IMR-90 (cell line): ENCODE data around the gene ABHD5. TPM values are rescaled to one million over a fixed set of nuclear protein-coding genes. Genes with fewer than 3 reads are reported as not detected.

Experiments
- ATAC-seq: fragments of 200-7000 bp; cut with Tn5 transposase; 2 replicates; pipeline ENCODE4 v1.9.1; 2020; ENCODE audit warnings: low read depth, mild to moderate bottlenecking, moderate library complexity
- BruUV-seq: library from RNA; stranded (reverse); fragments of 400-500 nt; replicated peaks from 2 replicates; lab custom pipeline; 2021; lab: Mats Ljungman, UMichigan
- CTCF ChIA-PET: fragments of 300-600 bp; formaldehyde crosslinking; extraction: SDS; loops from one replicate; lab custom pipeline; 2021; ENCODE audit warnings: antibody characterized with exemption; lab: Yijun Ruan, JAX
- POLR2A ChIA-PET: fragments of 300-600 bp; sonication (Branson Sonifier 250); formaldehyde crosslinking; loops from one replicate; lab custom pipeline; 2022; ENCODE audit warnings: antibody characterized with exemption; ENCODE audit not compliant: unreplicated experiment; lab: Charles Lee
- DNase-seq: peaks from one replicate; pipeline ENCODE4 v3.0.0; 2013
- H2AFZ ChIP-seq: replicated peaks from 2 replicates; pipeline ENCODE3; 2013; ENCODE audit warnings: low read length, mild to moderate bottlenecking; ENCODE audit not compliant: poor library complexity
- H2AK5ac ChIP-seq: 2 replicates; pipeline ENCODE4 v1.6.1; 2013; ENCODE audit warnings: low read depth, low read length, inconsistent platforms
- H2AK9ac ChIP-seq: replicated peaks from 2 replicates; pipeline ENCODE3; 2013; ENCODE audit warnings: mild to moderate bottlenecking, low read depth, low read length, moderate library complexity; ENCODE audit not compliant: poor library complexity
- H2BK120ac ChIP-seq: 2 replicates; pipeline ENCODE4 v1.6.1; 2013; ENCODE audit warnings: low read depth, low read length, inconsistent platforms
- H2BK15ac ChIP-seq: 3 replicates; pipeline ENCODE4 v1.6.1; 2013; ENCODE audit warnings: low read depth, low read length, inconsistent platforms
- H2BK20ac ChIP-seq: 2 replicates; pipeline ENCODE4 v1.6.1; 2013; ENCODE audit warnings: low read depth, mild to moderate bottlenecking, inconsistent platforms, low read length, moderate library complexity
- H2BK5ac ChIP-seq: 2 replicates; pipeline ENCODE4 v1.6.1; 2013; ENCODE audit warnings: mild to moderate bottlenecking, low read depth, low read length, inconsistent platforms; ENCODE audit not compliant: poor library complexity, severe bottlenecking
- H3K14ac ChIP-seq: replicated peaks from 2 replicates; pipeline ENCODE4 v1.6.1; 2013; ENCODE audit warnings: low read depth, low read length, inconsistent platforms
- H3K18ac ChIP-seq: 2 replicates; pipeline ENCODE4 v1.6.1; 2013; ENCODE audit warnings: low read depth, low read length, control low read depth
- H3K23ac ChIP-seq: 2 replicates; pipeline ENCODE4 v1.6.1; 2013; ENCODE audit warnings: low read depth, low read length, inconsistent platforms
- H3K27ac ChIP-seq: 2 replicates; pipeline ENCODE4 v1.5.1; 2013; ENCODE audit warnings: mild to moderate bottlenecking, control low read depth, low read length; ENCODE audit not compliant: insufficient read depth
- H3K27me3 ChIP-seq: 2 replicates; pipeline ENCODE4 v1.6.1; 2013; ENCODE audit warnings: low read length; ENCODE audit not compliant: control insufficient read depth, insufficient read depth
- H3K36me3 ChIP-seq: 2 replicates; pipeline ENCODE4 v1.6.1; 2013; ENCODE audit warnings: low read length, mixed read lengths; ENCODE audit not compliant: control insufficient read depth, insufficient read depth
- H3K4ac ChIP-seq: 2 replicates; pipeline ENCODE4 v1.6.1; 2013; ENCODE audit warnings: low read depth, low read length, inconsistent platforms
- H3K4me1 ChIP-seq: 2 replicates; pipeline ENCODE4 v1.6.1; 2013; ENCODE audit warnings: low read length, mixed read lengths; ENCODE audit not compliant: control insufficient read depth, insufficient read depth
- H3K4me2 ChIP-seq: 2 replicates; pipeline ENCODE4 v1.6.1; 2013; ENCODE audit warnings: low read depth, mild to moderate bottlenecking, control low read depth, low read length, moderate library complexity
- H3K4me3 ChIP-seq: 2 replicates; pipeline ENCODE4 v1.5.1; 2013; ENCODE audit warnings: low read depth, mild to moderate bottlenecking, control low read depth, low read length, moderate library complexity; ENCODE audit not compliant: insufficient read depth
- H3K56ac ChIP-seq: 2 replicates; pipeline ENCODE4 v1.6.1; 2013; ENCODE audit warnings: low read length, inconsistent platforms; ENCODE audit not compliant: insufficient read depth; ENCODE audit errors: extremely low read depth
- H3K79me1 ChIP-seq, 2 experiments: 2 replicates each; pipeline ENCODE4 v1.6.1; 2013; ENCODE audit warnings: low read length in 2 of 2, inconsistent platforms in 1 of 2, low read depth in 1 of 2
- H3K9ac ChIP-seq: 2 replicates; pipeline ENCODE4 v1.6.1; 2013; ENCODE audit warnings: low read depth, low read length, control low read depth
- H3K9me1 ChIP-seq: 2 replicates; pipeline ENCODE4 v1.6.1; 2013; ENCODE audit warnings: low read length, inconsistent platforms; ENCODE audit not compliant: insufficient read depth
- H3K9me3 ChIP-seq: 2 replicates; pipeline ENCODE4 v1.6.1; 2013; ENCODE audit warnings: low read length; ENCODE audit not compliant: control insufficient read depth, insufficient read depth
- H4K20me1 ChIP-seq: 2 replicates; pipeline ENCODE4 v1.6.1; 2013; ENCODE audit warnings: low read length, inconsistent platforms; ENCODE audit not compliant: insufficient read depth
- H4K5ac ChIP-seq: 2 replicates; pipeline ENCODE4 v1.6.1; 2013; ENCODE audit warnings: mild to moderate bottlenecking, low read depth, low read length, control low read depth
- H4K8ac ChIP-seq, 2 experiments: 2 replicates each; pipeline ENCODE4 v1.6.1; 2013; ENCODE audit warnings: low read depth in 2 of 2, low read length in 2 of 2, control low read depth in 1 of 2, inconsistent platforms in 1 of 2
- H4K91ac ChIP-seq: 2 replicates; pipeline ENCODE4 v1.6.1; 2013; ENCODE audit warnings: low read depth, low read length, inconsistent platforms; ENCODE audit not compliant: insufficient read depth
- BHLHE40 ChIP-seq: fragments of 150-350 bp; IDR thresholded peaks from 2 replicates; pipeline ENCODE4 v1.6.1; 2016; ENCODE audit warnings: mild to moderate bottlenecking, low read depth, low read length
- CEBPB ChIP-seq: IDR thresholded peaks from 2 replicates; pipeline ENCODE4 v1.6.1; 2012; ENCODE audit warnings: low read depth, low read length, improper control_type of control experiment
- CHD1 ChIP-seq: IDR thresholded peaks from 2 replicates; pipeline ENCODE4 v1.6.1; 2012; ENCODE audit warnings: low read depth, low read length, improper control_type of control experiment
- CTCF ChIP-seq: conservative IDR thresholded peaks from 2 replicates; pipeline ENCODE4 v1.5.1; 2012; ENCODE audit warnings: mild to moderate bottlenecking, low read depth, low read length, improper control_type of control experiment
- ELK1 ChIP-seq: fragments of 150-350 bp; IDR thresholded peaks from 2 replicates; pipeline ENCODE4 v1.6.1; 2016; ENCODE audit warnings: low read depth, mild to moderate bottlenecking, low read length, moderate library complexity, borderline replicate concordance
- FOS ChIP-seq: fragments of 150-350 bp; IDR thresholded peaks from 2 replicates; pipeline ENCODE4 v1.6.1; 2016; ENCODE audit warnings: low read depth, low read length
- MAFK ChIP-seq: IDR thresholded peaks from 2 replicates; pipeline ENCODE4 v1.6.1; 2012; ENCODE audit warnings: low read depth, low read length, improper control_type of control experiment
- MAZ ChIP-seq: IDR thresholded peaks from 2 replicates; pipeline ENCODE4 v1.6.1; 2012; ENCODE audit warnings: low read depth, mild to moderate bottlenecking, low read length, improper control_type of control experiment, moderate library complexity, borderline replicate concordance
- MXI1 ChIP-seq: IDR thresholded peaks from 2 replicates; pipeline ENCODE4 v1.6.1; 2012; ENCODE audit warnings: low read depth, mild to moderate bottlenecking, low read length, moderate library complexity, borderline replicate concordance
- NFE2L2 ChIP-seq: fragments of 150-350 bp; IDR thresholded peaks from 2 replicates; pipeline ENCODE4 v1.6.1; 2016; ENCODE audit warnings: low read depth, mild to moderate bottlenecking, low read length
- POLR2A ChIP-seq: IDR thresholded peaks from 2 replicates; pipeline ENCODE4 v1.6.1; 2012; ENCODE audit warnings: mild to moderate bottlenecking, low read depth, low read length
- RAD21 ChIP-seq: IDR thresholded peaks from 2 replicates; pipeline ENCODE4 v1.6.1; 2012; ENCODE audit warnings: low read length, improper control_type of control experiment
- RCOR1 ChIP-seq: IDR thresholded peaks from 2 replicates; pipeline ENCODE4 v1.6.1; 2012; ENCODE audit warnings: mild to moderate bottlenecking, low read length, improper control_type of control experiment; ENCODE audit not compliant: insufficient replicate concordance
- RFX5 ChIP-seq: IDR thresholded peaks from 2 replicates; pipeline ENCODE4 v1.8.0; 2012; ENCODE audit warnings: low read depth, mild to moderate bottlenecking, low read length, moderate library complexity
- SMC3 ChIP-seq: fragments of 150-350 bp; IDR thresholded peaks from 2 replicates; pipeline ENCODE4 v1.6.1; 2016; ENCODE audit warnings: low read depth, mild to moderate bottlenecking, antibody characterized with exemption, low read length, moderate library complexity
- USF2 ChIP-seq: fragments of 150-350 bp; IDR thresholded peaks from 2 replicates; pipeline ENCODE4 v1.6.1; 2017; ENCODE audit warnings: mild to moderate bottlenecking, antibody characterized with exemption, low read length, low read depth
- WGBS, 2 experiments: methylation state at CpG; one replicate each; pipeline versions ENCODE4 v1.1.5 to v1.1.7; 2013; ENCODE audit warnings: missing lambda C conversion rate in 2 of 2; ENCODE audit not compliant: insufficient read length in 1 of 2; ENCODE audit errors: extremely low coverage in 2 of 2; 5-methylcytosine and 5-hydroxymethylcytosine counted together
- dilution Hi-C: fragments of 300-500 bp; cut with HindIII; formaldehyde crosslinking; loops from one replicate; pipeline ENCODE4 v1.14.3; 2018; ENCODE audit warnings: low sequenced_read_pairs; ENCODE audit not compliant: unreplicated experiment
- in situ Hi-C: fragments of 300-500 bp; cut with MboI; formaldehyde crosslinking; loops from 3 replicates; pipeline ENCODE4 v1.14.3; 2019; ENCODE audit warnings: low sequenced_read_pairs, inconsistent platforms, mixed read lengths
- intact Hi-C: fragments of 100-400 bp; cut with micrococcal nuclease; formaldehyde crosslinking; loops from 2 replicates; pipeline ENCODE4 v1.10.0; 2022
- polyA plus RNA-seq, 3 experiments: library from polyadenylated mRNA; depleted of rRNA; stranded (reverse); fragments of >200 nt; gene quantifications; 2 replicates each; pipeline ENCODE4 v1.2.3, GENCODE V29; 2012; ENCODE audit warnings: low replicate concordance in 1 of 3
- total RNA-seq: library from RNA; depleted of rRNA; stranded (reverse); fragments of >200 nt; gene quantifications from 2 replicates; pipeline ENCODE4 v1.2.3, GENCODE V29; 2012

Gene ABHD5
- total and polyA plus RNA-seq, 2 of the 4 experiments (the other 2 are of a cell fraction): 15.8 to 33.2 TPM

GRCh38 chr3:43735618-43736017 lies 44.9 kb downstream of the ABHD5 start:
- H2BK5ac ChIP-seq: peak overlapping the region; percentile 43
- no peak overlapping the region for H2AFZ ChIP-seq
- no peaks in the 10 kb centered on the region; the same call in 1 of the 2 replicates for H3K9me3 ChIP-seq
- H3K4me1 ChIP-seq: peaks cover 35% of the 10 kb centered on the region
- H2AK5ac ChIP-seq: peak overlapping the region; percentile 90
- no peak overlapping the region for H3K4me3 ChIP-seq
- peak overlapping the region; percentile 64 for H3K14ac ChIP-seq
- H2BK120ac ChIP-seq: peak overlapping the region; percentile 86
- in situ Hi-C loops: no loop called here
- peak overlapping the region; percentile 70; the same call in 2 of the 3 replicates for H2BK15ac ChIP-seq
- peak overlapping the region; percentile 85; the same call in 1 of the 2 replicates for H3K27ac ChIP-seq
- peak overlapping the region; percentile 33 for H2AK9ac ChIP-seq
- BruUV-seq: no TSS peak
- H3K56ac ChIP-seq: no peak overlapping the region
- peak overlapping the region; percentile 69; the same call in 1 of the 2 replicates for H2BK20ac ChIP-seq
- WGBS, 2 experiments: no CpG with 5 or more reads among the region's 4 CpGs
- dilution Hi-C loops: no loop called here
- no peaks in the 10 kb centered on the region for H3K27me3 ChIP-seq
- TF ChIP-seq CHD1 (no peak), POLR2A (no peak), SMC3 (no peak), MXI1 (no peak), RFX5 (no peak), MAFK (no peak), NFE2L2 (no peak), RAD21 (no peak), CEBPB (no peak), BHLHE40 (no peak), ELK1 (no peak), MAZ (no peak), CTCF (no peak), FOS (no peak), USF2 (no peak), RCOR1 (no peak)
- peak overlapping the region; percentile 67 for H3K18ac ChIP-seq
- no peaks in the 10 kb centered on the region for H4K20me1 ChIP-seq
- H4K8ac ChIP-seq: peak overlapping the region; percentile 32 to 34; a peak in 3 of 4 replicates
- peak overlapping the region; percentile 62 for H3K4ac ChIP-seq
- intact Hi-C loops: no loop called here
- DNase-seq (no peak), ATAC-seq (no peak)
- peaks cover 29% of the 10 kb centered on the region for H3K9me1 ChIP-seq
- ChIA-PET POLR2A (no interaction called here), CTCF (no interaction called here)
- peak overlapping the region; percentile 89 for H4K91ac ChIP-seq
- peak overlapping the region; percentile 48; the same call in 1 of the 2 replicates for H3K23ac ChIP-seq
- H3K36me3 ChIP-seq: peaks cover 7% of the 10 kb centered on the region; the same call in 1 of the 2 replicates
- peak overlapping the region; percentile 65; the same call in 1 of the 2 replicates for H4K5ac ChIP-seq
- H3K79me1 ChIP-seq: 0 out of 4 replicates have a peak, but pooled peaks cover 0 to 6% of the 10 kb centered on the region in 2 experiments
- H3K9ac ChIP-seq: no peak overlapping the region
- no peak overlapping the region for H3K4me2 ChIP-seq
